22Rv1 (cell line): ENCODE data around the gene SON.

ENCODE experiments used
- ZFX ChIP-seq: fragments of 450-650 bp; IDR thresholded peaks from 2 replicates; pipeline ENCODE4 v1.6.1; 2017; ENCODE audit warnings: antibody characterized with exemption, borderline replicate concordance
- TF ChIP-seq, protein P1 (sequence below): fragments of 450-650 bp; IDR thresholded peaks from 2 replicates; pipeline ENCODE4 v1.5.1; 2017; ENCODE audit warnings: mild to moderate bottlenecking

DNA sequence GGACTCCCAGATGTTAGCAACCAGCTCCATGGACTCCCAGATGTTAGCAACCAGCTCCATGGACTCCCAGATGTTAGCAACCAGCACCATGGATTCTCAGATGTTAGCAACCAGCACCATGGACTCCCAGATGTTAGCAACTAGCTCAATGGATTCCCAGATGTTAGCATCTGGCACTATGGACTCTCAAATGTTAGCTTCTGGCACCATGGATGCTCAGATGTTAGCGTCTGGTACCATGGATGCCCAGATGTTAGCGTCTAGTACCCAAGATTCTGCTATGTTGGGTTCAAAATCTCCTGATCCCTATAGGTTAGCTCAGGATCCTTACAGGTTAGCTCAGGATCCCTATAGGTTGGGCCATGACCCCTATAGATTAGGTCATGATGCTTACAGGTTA is 8.8 kb downstream of the SON start:
- TF ChIP-seq, protein P1, sequence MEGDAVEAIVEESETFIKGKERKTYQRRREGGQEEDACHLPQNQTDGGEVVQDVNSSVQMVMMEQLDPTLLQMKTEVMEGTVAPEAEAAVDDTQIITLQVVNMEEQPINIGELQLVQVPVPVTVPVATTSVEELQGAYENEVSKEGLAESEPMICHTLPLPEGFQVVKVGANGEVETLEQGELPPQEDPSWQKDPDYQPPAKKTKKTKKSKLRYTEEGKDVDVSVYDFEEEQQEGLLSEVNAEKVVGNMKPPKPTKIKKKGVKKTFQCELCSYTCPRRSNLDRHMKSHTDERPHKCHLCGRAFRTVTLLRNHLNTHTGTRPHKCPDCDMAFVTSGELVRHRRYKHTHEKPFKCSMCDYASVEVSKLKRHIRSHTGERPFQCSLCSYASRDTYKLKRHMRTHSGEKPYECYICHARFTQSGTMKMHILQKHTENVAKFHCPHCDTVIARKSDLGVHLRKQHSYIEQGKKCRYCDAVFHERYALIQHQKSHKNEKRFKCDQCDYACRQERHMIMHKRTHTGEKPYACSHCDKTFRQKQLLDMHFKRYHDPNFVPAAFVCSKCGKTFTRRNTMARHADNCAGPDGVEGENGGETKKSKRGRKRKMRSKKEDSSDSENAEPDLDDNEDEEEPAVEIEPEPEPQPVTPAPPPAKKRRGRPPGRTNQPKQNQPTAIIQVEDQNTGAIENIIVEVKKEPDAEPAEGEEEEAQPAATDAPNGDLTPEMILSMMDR: no peak
- no peak for TF ChIP-seq ZFX
